Ishikawa (cell line): ENCODE measurements around the gene OR8B4.

ENCODE experiments used
- REST ChIP-seq: IDR thresholded peaks from 2 replicates; pipeline ENCODE4 v1.6.1; 2012; ENCODE audit warnings: low read depth, mild to moderate bottlenecking
- TAF1 ChIP-seq: IDR thresholded peaks from 2 replicates; pipeline ENCODE4 v1.6.1; 2012; ENCODE audit warnings: low read depth, mild to moderate bottlenecking
- YY1 ChIP-seq: IDR thresholded peaks from 2 replicates; pipeline ENCODE4 v1.6.1; 2012; ENCODE audit warnings: low read depth

- no peak for TF ChIP-seq REST
- no peak for TF ChIP-seq TAF1
- no peak for TF ChIP-seq YY1
Observed at GRCh38 chr11:124473476-124473875, 48.8 kb upstream of the OR8B4 start.
